HEK293 (cell line): Measurements from ENCODE around the gene TLR5.

Source experiments
- CTCF ChIA-PET: fragments of 350-600 bp; formaldehyde crosslinking; extraction: SDS; loops from one replicate; lab custom pipeline; 2021; ENCODE audit warnings: antibody characterized with exemption; lab: Yijun Ruan, JAX
- POLR2A ChIA-PET: fragments of 300-600 bp; formaldehyde crosslinking; extraction: SDS; loops from one replicate; lab custom pipeline; 2020; ENCODE audit warnings: antibody characterized with exemption, inconsistent platforms; lab: Yijun Ruan, JAX
- H3K27ac ChIP-seq: fragments of 200-500 bp; sonication (Bioruptor generic); 2 replicates; pipeline ENCODE4 v1.5.1; 2014; ENCODE audit warnings: low read depth, low read length, control low read depth, inconsistent platforms; ENCODE audit errors: extremely low read depth
- H3K36me3 ChIP-seq, 2 experiments: fragments of 200-500 bp in 1 of 2; sonication (Bioruptor generic) in 1 of 2; 1 replicate in 1 of 2; 2 replicates in 1 of 2; pipeline ENCODE4 v1.5.1; 2014 to 2017; ENCODE audit warnings: inconsistent platforms in 2 of 2, low read length in 2 of 2; ENCODE audit not compliant: control insufficient read depth in 2 of 2, insufficient read depth in 1 of 2
- H3K4me1 ChIP-seq: fragments of 200-500 bp; sonication (Bioruptor generic); 2 replicates; pipeline ENCODE4 v1.5.1; 2014; ENCODE audit warnings: mild to moderate bottlenecking, low read length, inconsistent platforms; ENCODE audit not compliant: control insufficient read depth, insufficient read depth
- H3K4me3 ChIP-seq: 2 replicates; pipeline ENCODE4 v1.5.1; 2011; ENCODE audit warnings: low read depth, mild to moderate bottlenecking, control low read depth, low read length, moderate library complexity
- H3K9me3 ChIP-seq: fragments of 200-500 bp; sonication (Bioruptor generic); 2 replicates; pipeline ENCODE4 v1.5.1; 2014; ENCODE audit warnings: low read depth, low read length, inconsistent platforms; ENCODE audit not compliant: control insufficient read depth, insufficient read depth
- CTCF ChIP-seq: fragments of 450-650 bp; formaldehyde crosslinking; IDR thresholded peaks from 2 replicates; pipeline ENCODE4 v1.5.1; 2016; ENCODE audit warnings: missing biosample characterization, missing genetic modification characterization
- EGR2 ChIP-seq: fragments of 450-650 bp; formaldehyde crosslinking; IDR thresholded peaks from 2 replicates; pipeline ENCODE4 v1.5.1; 2016; ENCODE audit warnings: low read depth, missing biosample characterization, missing genetic modification characterization
- SP2 ChIP-seq: fragments of 450-650 bp; formaldehyde crosslinking; IDR thresholded peaks from 2 replicates; pipeline ENCODE4 v1.5.1; 2016; ENCODE audit warnings: missing biosample characterization, missing genetic modification characterization
- TSHZ1 ChIP-seq: fragments of 450-650 bp; formaldehyde crosslinking; IDR thresholded peaks from 2 replicates; pipeline ENCODE4 v1.5.1; 2016; ENCODE audit warnings: missing biosample characterization, missing genetic modification characterization, borderline replicate concordance
- ZBTB11 ChIP-seq: fragments of 450-650 bp; formaldehyde crosslinking; conservative IDR thresholded peaks from 2 replicates; pipeline ENCODE4 v1.5.1; 2016; ENCODE audit warnings: low read depth, missing biosample characterization, missing genetic modification characterization
- ZBTB17 ChIP-seq: fragments of 450-650 bp; formaldehyde crosslinking; IDR thresholded peaks from 2 replicates; pipeline ENCODE4 v1.5.1; 2016; ENCODE audit warnings: missing biosample characterization, missing genetic modification characterization
- ZIC2 ChIP-seq: fragments of 450-650 bp; formaldehyde crosslinking; IDR thresholded peaks from 2 replicates; pipeline ENCODE4 v1.5.1; 2016; ENCODE audit warnings: missing biosample characterization, missing genetic modification characterization
- ZNF16 ChIP-seq: fragments of 450-650 bp; formaldehyde crosslinking; IDR thresholded peaks from 2 replicates; pipeline ENCODE4 v1.5.1; 2016; ENCODE audit warnings: low read depth, missing biosample characterization, missing genetic modification characterization
- ZNF174 ChIP-seq: fragments of 450-650 bp; formaldehyde crosslinking; IDR thresholded peaks from 2 replicates; pipeline ENCODE4 v1.5.0; 2017; ENCODE audit warnings: missing biosample characterization, mild to moderate bottlenecking, missing genetic modification characterization
- ZNF433 ChIP-seq: fragments of 450-650 bp; formaldehyde crosslinking; IDR thresholded peaks from 2 replicates; pipeline ENCODE4 v1.5.1; 2016; ENCODE audit warnings: missing biosample characterization, missing genetic modification characterization, low read depth
- ZNF521 ChIP-seq: fragments of 450-650 bp; formaldehyde crosslinking; IDR thresholded peaks from 2 replicates; pipeline ENCODE4 v1.5.1; 2017; ENCODE audit warnings: missing biosample characterization, mild to moderate bottlenecking, missing genetic modification characterization
- ZNF645 ChIP-seq: fragments of 450-650 bp; formaldehyde crosslinking; IDR thresholded peaks from 2 replicates; pipeline ENCODE4; 2016; ENCODE audit warnings: missing biosample characterization, missing genetic modification characterization
- ZNF777 ChIP-seq: fragments of 450-650 bp; formaldehyde crosslinking; IDR thresholded peaks from 2 replicates; pipeline ENCODE4 v1.5.1; 2017; ENCODE audit warnings: missing biosample characterization, missing genetic modification characterization, borderline replicate concordance
- ZNF791 ChIP-seq: fragments of 450-650 bp; formaldehyde crosslinking; IDR thresholded peaks from 2 replicates; pipeline ENCODE4 v1.5.1; 2016; ENCODE audit warnings: missing biosample characterization, missing genetic modification characterization

TLR5 gene

GRCh38 chr1:223142269-223142668 is 779 bp downstream of the TLR5 start:
- no peaks in the 10 kb centered on the region for H3K4me1 ChIP-seq
- no peak overlapping the region for H3K27ac ChIP-seq
- POLR2A ChIA-PET = interaction anchor here (1.4 to 1.7 kb wide), 2 partner anchors 8 to 9 kb away, joined by 4 to 15 read pairs; no protein-coding TSS in a partner anchor
- no peaks in the 10 kb centered on the region for H3K36me3 ChIP-seq
- no peaks in the 10 kb centered on the region for H3K9me3 ChIP-seq
- no peak overlapping the region for H3K4me3 ChIP-seq
- TF ChIP-seq ZNF777 (tag by site-specific recombination) (no peak), ZNF16 (tag by site-specific recombination) (no peak), TSHZ1 (tag by site-specific recombination) (no peak), ZBTB17 (tag by site-specific recombination) (no peak), ZBTB11 (tag by site-specific recombination) (no peak), ZNF174 (tag by site-specific recombination) (no peak), ZNF791 (tag by site-specific recombination) (no peak), EGR2 (tag by site-specific recombination) (no peak), ZIC2 (no peak), SP2 (no peak), ZNF521 (no peak), ZNF433 (no peak), ZNF645 (tag by site-specific recombination) (no peak), CTCF (no peak)
- CTCF ChIA-PET = interaction anchor here (0.6 to 6.2 kb wide), 15 partner anchors 8 to 541 kb away, joined by 3 to 59 read pairs (median 3); no protein-coding TSS in a partner anchor
